HEK293 (cell line): ENCODE measurements around the gene BRD2.

Experiments
- REST ChIP-seq: fragments of 450-650 bp; formaldehyde crosslinking; IDR thresholded peaks from 2 replicates; pipeline ENCODE4 v1.5.1; 2016; ENCODE audit warnings: missing biosample characterization, missing genetic modification characterization
- ZNF830 ChIP-seq: fragments of 450-650 bp; IDR thresholded peaks from 2 replicates; pipeline ENCODE4 v1.5.0; 2018; ENCODE audit warnings: missing biosample characterization, missing genetic modification characterization, low read depth, mild to moderate bottlenecking, moderate library complexity

Gene BRD2

GRCh38 chr6:33030245-33030644 is 61.9 kb downstream of the BRD2 start (continued):
- no peak for TF ChIP-seq REST
- no peak for TF ChIP-seq ZNF830 (tag by site-specific recombination)
- TF ChIP-seq, all 188 proteins: peak for 0
